Measurements from ENCODE around the gene GOLGA8K. TPM values are rescaled to one million over a fixed set of nuclear protein-coding genes. Genes with fewer than 3 reads are reported as not detected.
A peak's percentile ranks its signal among the peaks of the same experiment; 100 is the strongest.
"Not testable (repeated sequence)": the region's sequence is repeated elsewhere in the genome, so short reads cannot be mapped to it uniquely, and the experiment has no call there.

Gene GOLGA8K
- total RNA-seq, result 1.9 TPM
- long read RNA-seq, result 0 reads

DNA sequence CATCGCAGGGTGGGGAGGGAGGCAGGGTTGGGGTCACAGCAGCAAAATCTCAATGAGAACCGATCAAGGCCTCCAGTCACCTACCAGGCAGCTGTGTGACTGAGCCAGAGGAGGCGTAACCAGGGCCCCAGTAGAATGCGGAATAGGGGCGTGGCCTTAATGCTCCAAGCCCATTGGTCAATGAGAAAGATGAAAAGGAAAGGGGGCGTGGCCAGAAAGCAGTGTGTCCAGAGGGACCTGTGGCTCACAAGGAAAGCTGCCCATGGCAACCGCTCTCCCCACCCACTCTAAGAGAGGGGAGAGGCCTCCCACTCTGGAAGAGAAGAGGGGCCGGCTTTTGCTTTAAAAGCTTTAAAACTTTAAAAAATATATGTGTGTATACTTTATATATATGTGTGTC, at the start of gene GOLGA8K:
Gene GOLGA8K, minus strand, starts transcription at position 101 of the 400 bp plus-strand sequence. Its CDS starts 98 bp downstream, at position 3.
- DNase-seq; intact Hi-C loops (cut with DNase I); H3K36me3 ChIP-seq; H3K27ac ChIP-seq; H3K4me1 ChIP-seq; H3K27me3 ChIP-seq (ENCODE audit: low read depth); H3K4me3 ChIP-seq; H3K9me3 ChIP-seq; ATAC-seq: not testable (repeated sequence)

GRCh38 chr15:32440445-32440977, 37.4 kb upstream of the GOLGA8K start:
- H3K4me1 ChIP-seq; H3K4me3 ChIP-seq; H3K9me3 ChIP-seq; intact Hi-C loops (cut with DNase I); H3K36me3 ChIP-seq; DNase-seq; H3K27me3 ChIP-seq (ENCODE audit: low read depth); H3K27ac ChIP-seq; ATAC-seq: not testable (repeated sequence)

- DNase-seq; intact Hi-C loops (cut with DNase I); H3K27ac ChIP-seq; H3K27me3 ChIP-seq (ENCODE audit: low read depth); H3K9me3 ChIP-seq; H3K4me3 ChIP-seq; H3K36me3 ChIP-seq; H3K4me1 ChIP-seq: not testable (repeated sequence)
- ATAC-seq, result peak; percentile 95
Observed at GRCh38 chr15:32434102-32434963, 31.2 kb upstream of the GOLGA8K start.

GRCh38 chr15:32427635-32428034, 24.5 kb upstream of the GOLGA8K start:
- intact Hi-C loops (cut with DNase I); ATAC-seq; H3K9me3 ChIP-seq; H3K36me3 ChIP-seq; H3K27ac ChIP-seq; H3K4me1 ChIP-seq; DNase-seq; H3K27me3 ChIP-seq (ENCODE audit: low read depth); H3K4me3 ChIP-seq: not testable (repeated sequence)

GRCh38 chr15:32426511-32426910, 23.4 kb upstream of the GOLGA8K start:
- intact Hi-C loops (cut with DNase I); H3K36me3 ChIP-seq; H3K4me1 ChIP-seq; H3K4me3 ChIP-seq; H3K9me3 ChIP-seq; H3K27ac ChIP-seq; H3K27me3 ChIP-seq (ENCODE audit: low read depth); ATAC-seq: not testable (repeated sequence)
- peak; percentile 41 for DNase-seq

DNA sequence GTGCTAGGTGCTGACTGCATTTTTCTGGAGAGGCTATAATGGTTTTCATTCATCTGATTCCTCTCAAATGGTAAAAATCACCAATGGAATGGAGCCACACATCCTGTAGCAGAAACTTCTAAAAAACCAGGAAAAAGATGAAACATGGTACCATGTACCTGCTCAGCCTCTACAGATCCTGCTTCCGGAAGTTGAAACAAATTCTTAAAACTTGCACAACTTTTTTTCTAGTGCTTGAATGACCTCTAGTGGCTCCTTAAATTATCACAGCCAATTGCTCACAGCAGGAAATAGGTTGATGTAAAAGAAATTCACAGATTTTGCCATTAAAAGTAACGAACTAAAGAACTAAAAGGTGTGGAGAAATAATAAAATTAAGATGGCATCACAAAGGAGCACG, 4.8 kb upstream of the GOLGA8K start:
- H3K27ac ChIP-seq; H3K27me3 ChIP-seq (ENCODE audit: low read depth); H3K4me1 ChIP-seq; H3K9me3 ChIP-seq; ATAC-seq; intact Hi-C loops (cut with DNase I); H3K36me3 ChIP-seq; H3K4me3 ChIP-seq; DNase-seq: not testable (repeated sequence)
- peak; percentile 35 for TF ChIP-seq CTCF (IDR thresholded peaks at IDR 0.05)

DNA sequence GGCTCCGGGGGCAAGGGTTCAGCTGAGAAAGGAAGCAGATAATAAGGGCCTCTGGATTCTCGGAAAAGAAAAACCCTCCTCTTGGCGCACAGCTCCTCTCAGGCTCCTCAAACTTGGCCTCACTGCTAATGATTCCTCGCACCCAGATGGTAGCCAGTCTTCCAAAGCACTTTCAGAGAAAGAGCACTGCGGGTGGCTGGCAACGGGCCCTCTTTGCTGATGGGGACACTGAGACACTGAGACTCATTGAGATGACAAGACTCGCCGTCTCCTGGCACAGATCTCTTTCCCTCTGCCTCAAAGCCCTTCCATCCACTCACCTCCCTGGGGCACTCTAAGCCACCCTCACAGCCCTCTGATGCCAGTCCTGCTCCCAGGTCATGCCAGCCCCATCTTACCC, 6.6 kb downstream of the GOLGA8K start:
- DNase-seq; H3K27me3 ChIP-seq (ENCODE audit: low read depth); intact Hi-C loops (cut with DNase I); H3K27ac ChIP-seq; H3K9me3 ChIP-seq; H3K4me3 ChIP-seq; ATAC-seq; H3K36me3 ChIP-seq; H3K4me1 ChIP-seq: not testable (repeated sequence)

DNA sequence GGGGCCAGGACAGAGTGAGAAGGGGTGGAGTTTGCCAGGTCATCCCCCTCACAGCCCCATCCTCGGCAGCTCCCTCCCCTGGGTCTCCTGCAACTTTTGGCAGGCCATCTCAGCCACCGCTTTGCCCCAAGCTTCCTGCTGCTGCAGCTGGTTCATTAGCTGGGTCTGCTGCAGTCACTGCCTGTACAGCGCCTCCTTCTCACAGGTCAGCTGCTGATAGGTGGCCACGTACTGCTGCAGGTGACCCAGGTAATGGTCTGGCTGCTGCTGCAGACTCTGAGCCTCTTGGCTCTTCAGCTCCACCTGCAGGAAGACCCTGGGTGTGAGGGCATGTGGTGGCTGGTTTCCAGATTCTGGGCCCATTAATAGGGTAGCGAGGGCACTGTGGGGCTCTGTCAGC, 8.3 kb downstream of the GOLGA8K start:
- ATAC-seq; DNase-seq; H3K27me3 ChIP-seq (ENCODE audit: low read depth); intact Hi-C loops (cut with DNase I); H3K36me3 ChIP-seq; H3K4me3 ChIP-seq; H3K9me3 ChIP-seq; H3K27ac ChIP-seq; H3K4me1 ChIP-seq: not testable (repeated sequence)

GRCh38 chr15:32388050-32388648, 14.9 kb downstream of the GOLGA8K start:
- DNase-seq; intact Hi-C loops (cut with DNase I); H3K9me3 ChIP-seq; H3K36me3 ChIP-seq; H3K27ac ChIP-seq; H3K4me3 ChIP-seq; H3K4me1 ChIP-seq; H3K27me3 ChIP-seq (ENCODE audit: low read depth): not testable (repeated sequence)
- ATAC-seq, result peak in 1 of 2 donors; percentile 59

DNA sequence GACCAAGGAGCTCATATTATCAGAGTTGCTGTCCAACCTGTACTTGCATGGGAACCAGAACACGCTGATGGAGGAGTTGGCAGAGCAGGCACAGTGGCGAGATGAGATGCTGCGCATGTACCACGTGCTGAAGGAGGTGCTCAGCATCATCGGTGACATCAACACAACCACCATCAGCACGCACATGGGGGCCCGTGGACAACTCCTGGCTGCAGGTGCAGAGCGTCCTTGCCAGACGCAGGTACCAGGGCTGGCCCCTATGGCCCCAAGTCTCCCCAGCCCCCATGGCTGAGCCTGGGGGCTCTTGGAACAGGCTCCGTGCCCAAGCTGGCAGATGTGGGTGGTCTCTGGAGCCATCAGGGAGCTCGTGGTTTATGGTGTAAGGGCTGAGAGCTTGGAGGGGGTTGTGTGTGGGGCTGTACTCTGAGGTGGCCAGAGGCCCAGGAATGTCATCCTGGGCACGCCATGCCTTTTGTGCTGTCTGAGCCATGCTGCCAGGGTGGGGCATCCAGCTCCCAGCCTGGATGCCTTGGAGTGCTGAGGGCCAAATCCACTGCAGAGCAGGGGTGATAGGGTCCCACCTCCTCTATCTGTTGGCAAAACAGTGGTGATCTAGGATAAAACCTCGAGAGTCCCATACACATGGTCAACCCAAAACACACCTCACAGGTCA, 17.1 kb downstream of the GOLGA8K start:
- H3K36me3 ChIP-seq; H3K27me3 ChIP-seq (ENCODE audit: low read depth); H3K4me1 ChIP-seq; DNase-seq; H3K4me3 ChIP-seq; H3K9me3 ChIP-seq; intact Hi-C loops (cut with DNase I); H3K27ac ChIP-seq: not testable (repeated sequence)
- ATAC-seq, result peak in 1 of 2 donors; percentile 7

DNA sequence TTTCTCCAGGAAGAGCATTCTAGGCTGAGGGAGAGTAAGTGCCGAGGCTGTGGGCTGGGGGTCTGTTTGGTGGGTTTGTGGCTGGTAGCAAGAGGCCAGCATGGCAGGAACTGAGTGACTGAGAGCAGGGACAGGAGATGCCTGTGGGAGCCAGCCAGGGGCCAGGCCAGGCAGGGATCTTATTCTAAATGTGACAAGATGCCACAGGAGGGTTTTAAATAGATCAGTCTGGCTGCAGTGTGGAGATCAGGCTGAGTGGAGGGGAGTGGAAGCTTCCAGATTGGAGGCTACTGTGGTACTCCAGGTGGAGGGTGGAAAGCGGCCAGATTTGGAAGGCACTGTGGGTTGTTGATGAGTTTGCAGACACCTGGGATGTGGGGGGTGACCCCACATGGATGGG, 28.9 kb downstream of the GOLGA8K start:
- H3K27ac ChIP-seq; H3K27me3 ChIP-seq (ENCODE audit: low read depth); H3K4me1 ChIP-seq; intact Hi-C loops (cut with DNase I); H3K9me3 ChIP-seq; ATAC-seq; DNase-seq; H3K36me3 ChIP-seq; H3K4me3 ChIP-seq: not testable (repeated sequence)

- H3K27me3 ChIP-seq (ENCODE audit: low read depth); H3K36me3 ChIP-seq; DNase-seq; H3K27ac ChIP-seq; H3K9me3 ChIP-seq; H3K4me1 ChIP-seq; H3K4me3 ChIP-seq; intact Hi-C loops (cut with DNase I); ATAC-seq: not testable (repeated sequence)
Observed at GRCh38 chr15:32373707-32374106, 29.4 kb downstream of the GOLGA8K start.

Data from lower lobe of right lung (tissue), 2 donors.